ENCODE measurements around the gene HARS1.
"Not testable (repeated sequence)": the region's sequence is repeated elsewhere in the genome, so short reads cannot be mapped to it uniquely, and the experiment has no call there.

The HARS1 gene, protein sequence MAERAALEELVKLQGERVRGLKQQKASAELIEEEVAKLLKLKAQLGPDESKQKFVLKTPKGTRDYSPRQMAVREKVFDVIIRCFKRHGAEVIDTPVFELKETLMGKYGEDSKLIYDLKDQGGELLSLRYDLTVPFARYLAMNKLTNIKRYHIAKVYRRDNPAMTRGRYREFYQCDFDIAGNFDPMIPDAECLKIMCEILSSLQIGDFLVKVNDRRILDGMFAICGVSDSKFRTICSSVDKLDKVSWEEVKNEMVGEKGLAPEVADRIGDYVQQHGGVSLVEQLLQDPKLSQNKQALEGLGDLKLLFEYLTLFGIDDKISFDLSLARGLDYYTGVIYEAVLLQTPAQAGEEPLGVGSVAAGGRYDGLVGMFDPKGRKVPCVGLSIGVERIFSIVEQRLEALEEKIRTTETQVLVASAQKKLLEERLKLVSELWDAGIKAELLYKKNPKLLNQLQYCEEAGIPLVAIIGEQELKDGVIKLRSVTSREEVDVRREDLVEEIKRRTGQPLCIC

DNA sequence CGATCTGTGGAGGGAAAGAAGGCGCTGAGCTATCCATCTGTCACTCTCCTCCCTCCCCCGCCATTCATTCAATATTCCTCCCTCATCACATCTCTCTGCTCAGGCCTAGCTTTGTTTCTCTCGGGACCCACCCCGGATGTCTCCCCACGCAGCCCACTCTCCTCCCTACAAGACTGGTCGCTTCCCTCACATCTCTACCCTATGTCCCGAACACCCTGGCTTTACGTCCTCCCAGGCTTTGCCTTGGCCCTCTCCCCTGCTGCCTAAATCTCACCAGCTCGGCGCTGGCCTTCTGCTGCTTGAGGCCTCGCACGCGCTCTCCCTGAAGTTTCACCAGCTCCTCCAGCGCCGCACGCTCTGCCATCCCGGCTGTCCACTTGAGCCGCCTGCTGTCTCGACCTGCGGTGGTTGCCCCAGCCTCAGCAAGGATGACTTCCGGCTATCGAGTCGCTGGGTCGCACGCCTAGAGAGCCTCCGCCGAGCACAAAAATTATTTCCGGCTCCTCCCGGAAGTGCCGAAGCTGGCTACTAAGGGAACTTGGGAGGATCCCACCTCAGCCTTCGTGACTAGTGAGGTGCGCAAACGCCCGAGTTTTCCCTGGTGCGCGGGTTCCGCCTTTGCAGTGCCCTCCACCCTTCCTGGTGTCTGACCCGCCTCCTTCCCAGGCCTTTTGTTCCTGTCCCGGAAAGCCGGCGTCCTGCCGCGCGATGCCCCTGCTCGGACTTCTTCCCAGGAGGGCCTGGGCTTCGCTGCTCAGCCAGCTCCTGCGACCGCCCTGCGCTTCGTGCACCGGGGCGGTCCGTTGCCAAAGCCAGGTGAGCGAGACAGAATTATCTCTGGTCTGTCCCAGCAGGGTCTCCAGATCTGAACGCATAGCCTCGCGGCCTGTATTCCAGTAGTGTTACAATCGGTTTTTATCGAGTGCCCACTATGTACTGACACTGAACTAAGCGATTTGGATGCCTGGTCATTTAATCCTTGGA lies at the start of gene HARS1, which contains the start of gene HARS2:
Gene HARS1, minus strand, starts transcription at position 430 of the 984 bp plus-strand sequence. Its CDS starts 66 bp downstream, at position 364.
Gene HARS2, plus strand, starts transcription at position 515 of the 984 bp plus-strand sequence. Its CDS starts 194 bp downstream, at position 709.
- peak; percentile 82 for DNase-seq

DNA sequence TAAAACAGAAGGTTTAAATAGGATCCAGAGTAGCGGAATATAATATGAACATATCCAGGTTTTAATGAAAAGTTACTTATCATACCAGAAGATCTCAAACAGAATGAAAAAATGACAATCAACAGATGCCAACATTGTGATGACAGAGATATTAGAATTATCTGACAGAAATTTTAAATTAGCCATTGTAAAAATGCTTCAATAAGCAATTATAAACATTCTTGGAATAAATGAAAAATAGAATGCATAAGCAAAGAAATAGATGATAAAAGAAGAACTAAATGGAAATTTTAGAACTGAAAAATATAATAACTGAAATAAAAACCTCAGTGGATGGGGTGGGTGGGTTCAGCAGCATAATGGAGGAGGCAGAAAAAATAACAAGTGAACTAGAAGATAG lies 46.3 kb upstream of the HARS1 start:
- no peak for DNase-seq

DNA sequence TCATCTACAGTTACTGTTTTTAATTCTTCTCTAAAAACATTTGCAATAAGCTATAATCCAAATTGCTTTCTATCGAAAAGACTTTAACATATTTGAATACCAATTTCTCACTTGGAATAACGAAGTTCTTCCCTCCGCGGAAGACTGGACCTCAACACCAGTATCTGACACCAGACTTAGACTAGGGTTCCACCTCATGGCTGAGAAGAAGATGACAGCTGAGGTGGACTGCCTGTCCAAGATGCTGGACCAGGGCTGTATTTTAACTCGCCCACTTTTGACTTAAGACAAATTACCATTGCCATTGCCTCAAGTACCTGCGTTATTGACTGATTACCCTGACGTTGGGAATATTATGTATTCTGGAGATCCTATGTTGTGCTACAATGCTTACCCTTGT lies 43.2 kb upstream of the HARS1 start:
- DNase-seq: no peak

DNA sequence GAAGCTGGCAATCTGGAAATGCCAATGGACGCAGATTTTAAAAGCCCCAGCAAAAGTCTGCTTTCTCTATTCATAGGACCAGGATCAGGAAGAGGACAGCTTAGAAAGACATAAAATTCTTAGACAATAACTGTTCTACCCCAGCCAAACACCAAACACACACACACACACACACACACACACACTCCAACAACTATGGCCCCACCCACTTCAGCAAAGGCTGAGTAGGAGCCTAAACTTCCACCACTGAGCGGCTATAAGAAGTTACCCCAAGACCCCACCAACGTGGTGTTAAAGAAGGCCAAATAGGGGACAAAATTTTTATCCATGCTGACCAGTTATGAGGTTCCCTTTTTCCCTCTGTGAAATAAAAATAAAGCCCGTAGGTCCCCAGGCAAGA lies 41.9 kb upstream of the HARS1 start:
- DNase-seq: no peak

DNA sequence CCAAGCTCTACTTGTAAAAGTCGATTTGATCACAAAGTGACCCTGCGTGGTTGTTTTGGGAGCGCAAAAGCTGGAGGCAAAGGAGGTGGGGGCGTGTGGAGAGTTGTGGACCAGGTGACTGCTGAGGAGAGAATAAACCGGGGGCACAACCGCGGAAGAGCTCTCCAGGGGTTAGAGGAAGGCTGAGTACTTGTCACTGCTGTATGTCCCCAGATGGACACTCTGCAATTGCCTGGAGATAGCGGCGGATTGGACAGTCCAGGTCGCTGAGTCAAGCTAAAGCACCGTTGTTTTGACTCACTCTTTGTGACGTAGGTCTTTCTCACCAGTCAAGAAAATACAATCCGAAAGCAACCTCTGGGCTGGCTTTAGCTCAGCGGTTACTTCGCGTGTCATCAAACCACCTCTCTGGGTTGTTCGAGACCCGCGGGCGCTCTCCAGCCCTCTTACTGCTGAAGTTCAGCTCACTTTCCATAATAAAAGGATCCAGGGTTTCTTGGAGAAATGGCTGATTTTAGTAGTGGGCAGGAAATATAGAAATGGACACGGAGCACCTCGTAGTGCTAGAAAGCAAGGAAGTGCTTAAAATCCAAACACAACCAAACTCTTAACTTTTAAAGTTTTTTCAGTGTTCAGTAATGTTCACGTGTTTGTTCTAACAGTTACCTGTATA lies 34.8 kb upstream of the HARS1 start:
- DNase-seq: peak; percentile 67

DNA sequence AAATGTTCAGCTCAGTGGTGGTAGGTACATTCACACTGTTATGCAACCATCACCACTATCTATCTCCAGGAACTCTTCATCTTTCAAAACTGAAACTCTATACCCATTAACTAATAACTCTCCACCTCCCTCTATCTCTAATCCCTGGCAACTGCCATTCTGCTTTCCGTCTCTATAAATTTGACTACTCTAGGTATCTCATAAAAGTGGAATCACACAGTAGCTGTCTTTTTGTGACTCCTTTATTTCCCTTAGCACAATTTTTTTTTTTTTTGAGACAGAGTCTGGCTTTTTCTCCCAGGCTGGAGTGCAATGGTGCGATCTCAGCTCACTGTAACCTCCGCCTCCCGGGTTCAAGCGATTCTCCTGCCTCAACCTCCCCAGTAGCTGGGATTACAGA lies 30.2 kb upstream of the HARS1 start:
- DNase-seq: not testable (repeated sequence)

DNA sequence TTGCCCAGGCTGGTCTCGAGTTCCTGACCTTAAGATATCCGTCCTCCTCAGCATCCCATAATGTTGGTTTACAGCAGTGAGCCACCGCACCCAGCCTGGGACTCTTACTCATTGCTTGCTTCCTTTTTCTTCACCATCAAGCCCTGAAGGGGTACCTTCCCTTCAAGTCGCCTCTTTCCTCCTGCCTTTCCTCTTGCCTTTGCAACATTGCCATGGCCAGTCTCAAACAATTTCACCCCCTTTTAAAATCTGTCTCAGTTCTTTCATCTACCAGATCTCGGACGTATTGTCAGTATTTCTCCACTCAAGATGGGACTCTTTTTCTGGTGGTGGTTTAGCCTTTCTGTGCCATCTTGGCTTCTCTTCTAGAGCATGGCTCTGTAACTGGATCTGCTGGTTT lies 29.6 kb upstream of the HARS1 start:
- DNase-seq: not testable (repeated sequence)

DNA sequence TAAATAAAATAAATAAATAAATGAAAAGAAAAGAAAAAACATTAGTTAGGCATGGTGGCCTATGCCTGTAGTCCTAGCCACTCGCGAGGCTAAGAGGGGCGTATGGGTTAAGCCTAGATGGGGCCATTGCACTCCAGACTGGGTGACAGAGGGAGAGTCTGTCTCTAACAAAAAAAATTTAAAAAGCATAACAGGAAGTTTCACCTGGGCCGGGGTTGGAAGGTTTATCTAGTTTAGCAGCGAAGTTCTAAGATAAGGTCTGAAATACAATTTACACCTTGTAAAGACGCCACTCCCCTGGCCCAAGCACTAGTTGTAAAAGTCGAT lies 27.1 kb upstream of the HARS1 start:
- no peak for DNase-seq

DNA sequence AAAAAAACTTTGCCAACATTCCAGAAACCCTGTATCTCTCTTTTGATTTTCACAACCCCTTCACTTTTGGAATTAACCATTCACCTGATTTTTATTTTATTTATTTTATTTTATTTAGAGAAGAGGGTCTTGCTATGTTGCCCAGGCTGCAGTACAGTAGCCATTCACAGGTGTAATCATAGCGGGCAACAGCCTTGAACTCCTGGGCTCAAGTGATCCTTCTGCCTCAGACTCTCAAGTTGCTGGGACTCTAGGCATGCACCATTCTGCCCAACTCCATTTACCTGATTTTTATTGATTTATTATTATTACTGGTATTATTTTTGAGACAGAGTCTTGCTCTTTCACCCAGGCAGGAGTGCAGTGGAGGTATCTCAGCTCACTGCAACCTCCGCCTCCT lies 25.1 kb upstream of the HARS1 start:
- DNase-seq: not testable (repeated sequence)

DNA sequence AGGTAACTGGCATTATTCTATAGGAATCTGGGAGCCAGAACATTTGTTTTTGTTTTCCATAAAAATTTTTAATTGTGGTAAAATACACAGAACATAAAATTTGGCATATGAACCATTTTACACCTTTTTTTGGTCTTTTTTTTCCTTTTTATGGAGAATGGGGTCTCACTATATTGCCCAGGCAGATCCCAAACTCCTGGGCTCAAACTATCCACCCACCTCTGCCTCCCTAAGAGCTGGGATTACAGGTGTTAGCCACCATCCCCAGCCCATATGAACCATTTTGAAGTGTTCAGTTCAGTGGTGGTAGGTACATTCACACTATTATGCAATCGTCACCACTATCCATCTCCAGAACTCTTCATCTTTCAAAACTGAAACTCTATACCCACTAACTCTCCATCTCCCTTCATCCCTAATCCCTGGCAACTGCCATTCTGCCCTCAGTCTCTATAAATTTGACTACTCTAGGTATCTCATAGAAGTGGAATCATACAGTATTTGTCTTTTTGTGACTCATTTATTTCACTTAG lies 22.5 kb upstream of the HARS1 start:
- DNase-seq: no peak

DNA sequence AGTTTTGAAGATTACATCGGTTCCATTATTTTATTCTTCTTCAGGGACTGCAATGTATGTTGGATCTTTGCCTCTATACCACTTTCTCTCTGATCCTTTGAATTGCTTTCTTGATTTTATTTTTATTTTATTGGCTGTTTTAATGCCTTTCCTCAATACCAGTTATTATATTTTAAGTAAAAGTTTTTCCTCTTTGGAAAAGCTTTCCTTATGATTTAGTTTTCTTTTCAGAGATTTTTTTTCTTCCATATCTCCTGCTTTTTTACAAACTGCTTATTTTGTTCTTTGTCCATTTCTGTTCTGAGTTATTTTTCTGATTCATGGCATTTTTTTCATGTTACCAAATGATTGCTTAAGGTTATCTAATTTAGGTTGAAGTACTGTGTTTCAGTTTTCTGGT lies 20.6 kb upstream of the HARS1 start:
- DNase-seq: no peak

DNA sequence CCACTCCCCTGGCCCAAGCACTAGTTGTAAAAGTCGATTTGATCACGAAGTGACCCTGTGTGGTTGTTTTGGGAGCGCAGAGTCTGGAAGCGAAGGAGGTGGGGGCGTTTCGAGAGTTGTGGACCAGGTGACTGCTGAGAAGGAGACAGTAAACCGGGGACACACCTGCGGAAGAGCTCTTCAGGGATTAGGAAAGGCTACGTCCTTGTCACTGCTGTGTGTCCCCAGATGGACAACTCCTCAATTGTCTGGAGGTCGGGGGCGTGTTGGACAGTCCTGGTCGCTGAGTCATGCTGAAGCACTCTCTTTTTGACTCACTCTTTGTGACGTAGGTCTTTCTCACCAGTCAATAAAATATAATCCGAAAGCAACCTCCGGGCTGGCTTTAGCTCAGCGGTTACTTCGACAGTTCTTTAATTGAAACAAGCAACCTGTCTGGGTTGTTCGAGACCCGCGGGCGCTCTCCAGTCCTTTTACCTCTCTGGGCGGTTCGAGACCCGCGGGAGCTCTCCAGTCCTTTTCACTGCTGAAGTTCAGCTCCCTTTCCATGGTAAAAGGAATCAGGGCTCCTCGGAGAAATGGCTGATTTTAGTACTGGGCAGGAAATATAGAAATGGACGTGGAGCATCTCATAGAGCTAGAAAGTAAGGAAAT lies 19.9 kb upstream of the HARS1 start:
- peak; percentile 82 for DNase-seq

DNA sequence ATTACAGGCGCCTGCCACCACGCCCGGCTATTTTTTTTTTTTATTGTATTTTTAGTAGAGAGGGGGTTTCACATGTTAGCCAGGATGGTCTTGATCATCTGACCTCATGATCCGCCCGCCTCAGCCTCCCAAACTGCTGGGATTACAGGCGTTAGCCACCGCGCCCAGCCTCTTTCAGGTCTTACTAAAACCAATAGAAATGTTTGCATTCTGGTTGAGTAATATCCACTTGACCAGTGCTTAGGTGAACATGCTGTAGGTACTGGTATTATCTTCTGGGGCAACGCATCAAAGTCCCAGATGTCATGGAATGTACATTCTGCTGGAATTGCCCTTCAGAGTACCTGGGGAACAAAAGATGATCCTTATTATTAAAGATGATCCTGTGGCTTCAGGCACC lies 17.6 kb upstream of the HARS1 start:
- DNase-seq: not testable (repeated sequence)

DNA sequence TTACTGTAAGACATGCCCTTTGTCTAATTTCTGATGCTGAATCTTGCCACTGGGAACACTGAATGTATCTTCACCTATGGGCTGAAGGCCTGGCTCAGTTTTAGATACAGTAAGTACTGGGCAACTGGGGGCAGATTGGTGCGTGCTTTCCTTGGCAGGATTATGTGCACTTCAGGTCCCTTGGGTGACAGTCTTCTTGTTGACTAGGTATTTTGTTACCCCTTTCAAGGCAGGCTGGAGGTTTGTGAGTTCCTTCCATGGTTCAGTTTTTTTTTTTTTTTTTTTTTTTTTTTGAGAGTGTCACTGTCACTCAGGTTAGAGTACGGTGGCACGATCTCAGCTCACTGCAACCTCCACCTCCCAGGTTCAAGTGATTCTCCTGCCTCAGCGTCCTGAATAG lies 16.6 kb upstream of the HARS1 start:
- DNase-seq: no peak

DNA sequence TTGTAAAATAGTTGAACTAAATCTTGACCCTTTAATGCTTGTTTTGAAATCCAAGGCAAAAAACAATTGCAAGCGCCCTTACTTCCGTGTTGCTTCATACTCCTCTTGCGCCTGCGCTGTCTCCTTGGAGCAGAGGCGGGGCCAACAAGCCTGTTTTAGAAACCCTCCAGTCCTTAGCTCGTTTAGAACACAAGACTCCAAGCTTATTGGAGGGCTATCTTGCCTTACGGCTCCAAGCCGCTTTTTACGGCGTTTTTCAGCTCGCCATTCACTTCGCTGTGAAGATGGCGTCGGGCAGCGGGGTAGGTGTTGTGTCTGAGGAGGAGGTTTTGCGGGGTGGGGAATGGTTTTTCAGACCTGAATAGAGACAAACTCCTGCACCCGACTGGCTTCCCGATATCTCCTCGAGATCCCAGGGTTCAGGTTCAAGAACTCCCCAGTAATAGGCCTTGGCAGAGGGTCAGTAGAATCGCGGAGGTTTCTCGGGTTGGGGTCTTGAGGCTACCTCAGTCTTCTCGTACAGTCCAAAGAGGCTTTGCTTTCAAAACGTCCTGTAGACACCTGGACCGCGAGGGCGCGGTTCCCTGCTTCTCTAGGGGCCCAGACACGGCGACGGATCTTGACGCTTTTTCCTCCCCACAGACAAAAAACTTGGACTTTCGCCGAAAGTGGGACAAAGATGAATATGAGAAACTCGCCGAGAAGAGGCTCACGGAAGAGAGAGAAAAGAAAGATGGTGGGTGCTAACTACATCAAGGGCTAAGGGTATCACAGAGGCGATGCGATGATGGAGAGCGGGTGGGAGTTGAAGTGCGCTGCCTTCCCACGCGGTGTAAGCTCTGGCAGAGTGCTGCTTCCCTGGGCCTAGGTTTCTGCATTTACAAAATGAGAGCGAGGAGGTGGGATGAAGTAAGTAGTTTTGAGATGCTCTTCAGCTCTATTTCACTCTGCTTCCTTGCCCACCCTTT lies 9.3 kb upstream of the HARS1 start, which contains the start of gene ZMAT2:
Gene ZMAT2, plus strand, starts transcription at position 271 of the 968 bp plus-strand sequence. Its CDS starts 14 bp downstream, at position 285.
- peak; percentile 92 for DNase-seq

DNA sequence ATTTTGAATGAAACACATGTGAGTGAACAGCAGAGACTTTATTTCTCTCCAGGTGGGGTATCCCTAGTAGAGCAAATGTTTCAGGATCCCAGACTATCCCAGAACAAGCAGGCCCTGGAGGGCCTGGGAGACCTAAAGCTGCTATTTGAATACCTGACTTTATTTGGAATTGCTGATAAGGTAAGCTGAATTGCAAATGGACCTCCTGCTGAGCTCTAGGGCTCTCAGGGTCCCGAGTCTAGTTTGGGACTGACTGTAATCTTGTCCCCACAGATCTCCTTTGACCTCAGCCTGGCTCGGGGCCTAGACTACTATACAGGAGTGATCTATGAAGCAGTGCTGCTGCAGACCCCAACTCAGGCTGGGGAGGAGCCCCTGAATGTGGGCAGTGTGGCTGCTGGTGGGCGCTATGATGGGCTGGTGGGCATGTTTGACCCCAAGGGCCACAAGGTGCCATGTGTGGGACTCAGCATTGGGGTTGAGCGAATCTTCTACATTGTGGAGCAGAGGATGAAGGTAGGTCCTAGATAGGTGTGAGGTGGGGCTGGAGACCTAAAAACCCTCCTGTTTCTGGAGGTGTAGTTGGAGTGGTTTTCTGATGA lies 5.8 kb upstream of the HARS1 start:
- no peak for DNase-seq

DNA sequence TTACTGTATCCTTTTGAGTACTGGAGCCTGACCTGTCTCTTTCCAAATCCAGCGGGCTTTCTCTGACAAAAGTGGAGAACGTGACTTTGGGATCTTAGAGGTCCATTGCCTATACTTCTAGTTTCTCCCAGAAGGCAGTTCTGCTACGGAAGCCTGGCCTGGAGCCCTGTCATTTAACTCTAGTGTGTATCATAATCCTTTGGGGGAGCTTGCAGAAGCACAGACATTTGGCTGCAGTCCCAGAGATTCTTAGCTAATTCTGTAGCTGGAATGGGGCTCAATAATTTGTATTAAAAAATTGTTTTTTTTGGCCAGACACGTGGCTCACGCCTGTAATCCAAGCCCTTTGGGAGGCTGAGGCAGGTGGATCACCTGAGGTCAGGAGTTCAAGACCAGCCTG lies 3.1 kb upstream of the HARS1 start:
- no peak for DNase-seq

DNA sequence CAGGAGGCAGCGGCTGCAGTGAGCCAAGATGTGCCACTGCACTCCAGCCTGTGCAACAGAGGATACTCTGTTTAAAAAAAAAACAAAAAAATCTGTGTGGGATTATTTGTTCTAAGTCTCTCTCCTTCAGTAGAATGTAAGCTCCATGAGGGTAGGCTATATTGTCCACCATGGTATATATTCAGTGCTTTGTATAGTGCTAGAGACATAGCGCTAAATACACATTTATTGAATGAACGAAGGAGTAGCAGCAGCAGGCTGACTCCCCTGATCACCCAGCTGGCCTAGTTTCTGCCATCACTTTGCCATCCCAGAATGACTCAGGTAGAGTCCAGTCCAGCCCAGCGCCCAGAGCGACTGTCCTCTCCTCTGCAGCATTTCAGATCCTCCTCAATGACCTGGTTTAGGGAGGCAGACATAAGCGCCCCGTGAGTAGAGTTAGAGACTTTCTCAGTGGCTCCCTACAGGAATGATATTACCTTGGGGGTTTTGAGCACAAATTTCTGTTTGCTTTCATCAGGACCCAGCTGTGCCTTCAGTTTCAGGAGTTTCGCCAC lies 716 bp downstream of the HARS1 start:
- DNase-seq: no peak

DNA sequence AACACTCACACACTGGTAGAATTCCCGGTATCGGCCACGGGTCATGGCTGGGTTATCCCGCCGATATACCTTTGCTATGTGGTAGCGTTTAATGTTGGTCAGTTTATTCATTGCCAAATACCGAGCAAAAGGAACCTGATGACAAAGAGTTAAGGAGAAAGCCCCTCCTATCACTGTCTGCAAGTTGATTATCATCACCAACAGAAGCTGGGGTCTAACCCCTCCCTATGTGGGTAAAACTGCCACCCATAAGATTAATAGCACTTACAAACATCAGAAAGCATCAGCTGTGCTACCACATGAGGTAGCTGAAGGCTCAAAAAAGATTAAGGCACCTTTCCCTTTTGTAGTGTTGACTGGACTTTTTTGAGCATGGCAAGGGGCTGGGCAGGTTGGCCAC lies 12.2 kb downstream of the HARS1 start:
- no peak for DNase-seq

DNA sequence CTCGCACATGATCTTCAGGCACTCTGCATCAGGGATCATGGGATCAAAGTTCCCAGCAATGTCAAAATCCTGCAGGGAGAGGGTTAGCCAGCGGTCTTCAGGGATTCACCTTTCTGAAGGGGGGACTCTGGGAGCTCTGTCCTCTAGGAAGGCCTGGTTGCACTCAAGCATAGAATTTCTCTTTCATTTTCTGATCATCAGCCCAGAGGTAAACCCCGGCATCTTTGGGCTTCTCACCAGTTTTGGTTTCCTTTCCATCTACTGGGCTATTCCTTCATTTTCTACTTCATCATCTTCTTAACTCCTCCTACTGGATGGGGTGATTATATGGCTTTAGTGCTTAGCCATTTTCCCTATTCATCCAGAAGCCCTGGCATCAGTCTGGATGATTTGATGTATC lies 13.2 kb downstream of the HARS1 start:
- no peak for DNase-seq

All from stimulated activated CD4-positive, alpha-beta T cell treated with anti-CD3 and anti-CD28 coated beads, Interleukin-4, amount 100 ng/mL, for 1 hour (primary cell).